LNCaP clone FGC (cell line): Measurements from ENCODE around the gene YPEL3.

Experiments used
- DNase-seq: peaks from one replicate; pipeline ENCODE4 v3.0.0-alpha.2; 2011; ENCODE audit warnings: low read depth
- H3K4me3 ChIP-seq: 2 replicates; pipeline ENCODE4 v1.5.1; 2011; ENCODE audit warnings: mild to moderate bottlenecking, low read depth, low read length, control low read depth
- TF ChIP-seq, protein P1 (sequence below): IDR thresholded peaks from 2 replicates; pipeline ENCODE4 v1.5.1; 2012; ENCODE audit warnings: mild to moderate bottlenecking; ENCODE audit not compliant: control insufficient read depth, insufficient read depth; ENCODE audit errors: extremely low read depth

YPEL3 gene

GRCh38 chr16:30077656-30078055 lies 18.4 kb downstream of the YPEL3 start:
- H3K4me3 ChIP-seq = no peak overlapping the region
- DNase-seq = no peak

DNA sequence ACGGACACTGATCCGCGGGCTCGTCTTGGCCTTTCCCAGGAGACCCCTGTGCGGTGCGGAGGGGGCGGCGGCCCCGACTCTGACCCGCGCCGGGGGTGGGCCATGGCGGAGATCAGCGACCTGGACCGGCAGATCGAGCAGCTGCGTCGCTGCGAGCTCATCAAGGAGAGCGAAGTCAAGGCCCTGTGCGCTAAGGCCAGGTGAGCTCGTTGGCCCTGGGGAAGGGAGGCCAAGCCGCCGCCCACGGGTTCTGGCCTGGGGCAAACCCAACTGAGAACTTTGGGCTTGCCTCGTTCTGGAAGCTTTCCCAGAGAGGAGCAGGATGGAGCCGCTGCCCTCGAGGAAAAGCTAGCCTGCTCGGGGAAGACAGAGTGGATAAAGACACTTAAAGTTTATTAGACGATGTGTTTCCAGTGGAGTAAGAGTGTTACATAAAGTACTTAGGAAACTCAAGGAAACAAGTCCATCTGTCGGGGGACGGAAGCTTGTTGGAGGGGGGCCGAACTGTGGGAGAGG lies 19.7 kb downstream of the YPEL3 start:
- TF ChIP-seq, protein P1, sequence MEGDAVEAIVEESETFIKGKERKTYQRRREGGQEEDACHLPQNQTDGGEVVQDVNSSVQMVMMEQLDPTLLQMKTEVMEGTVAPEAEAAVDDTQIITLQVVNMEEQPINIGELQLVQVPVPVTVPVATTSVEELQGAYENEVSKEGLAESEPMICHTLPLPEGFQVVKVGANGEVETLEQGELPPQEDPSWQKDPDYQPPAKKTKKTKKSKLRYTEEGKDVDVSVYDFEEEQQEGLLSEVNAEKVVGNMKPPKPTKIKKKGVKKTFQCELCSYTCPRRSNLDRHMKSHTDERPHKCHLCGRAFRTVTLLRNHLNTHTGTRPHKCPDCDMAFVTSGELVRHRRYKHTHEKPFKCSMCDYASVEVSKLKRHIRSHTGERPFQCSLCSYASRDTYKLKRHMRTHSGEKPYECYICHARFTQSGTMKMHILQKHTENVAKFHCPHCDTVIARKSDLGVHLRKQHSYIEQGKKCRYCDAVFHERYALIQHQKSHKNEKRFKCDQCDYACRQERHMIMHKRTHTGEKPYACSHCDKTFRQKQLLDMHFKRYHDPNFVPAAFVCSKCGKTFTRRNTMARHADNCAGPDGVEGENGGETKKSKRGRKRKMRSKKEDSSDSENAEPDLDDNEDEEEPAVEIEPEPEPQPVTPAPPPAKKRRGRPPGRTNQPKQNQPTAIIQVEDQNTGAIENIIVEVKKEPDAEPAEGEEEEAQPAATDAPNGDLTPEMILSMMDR = no peak
- no peak for DNase-seq
- peak overlapping the region; percentile 99 for H3K4me3 ChIP-seq

More at GRCh38 chr16:30077656-30078055, 18.4 kb downstream of the YPEL3 start:
- TF ChIP-seq, protein P1 = no peak

DNA sequence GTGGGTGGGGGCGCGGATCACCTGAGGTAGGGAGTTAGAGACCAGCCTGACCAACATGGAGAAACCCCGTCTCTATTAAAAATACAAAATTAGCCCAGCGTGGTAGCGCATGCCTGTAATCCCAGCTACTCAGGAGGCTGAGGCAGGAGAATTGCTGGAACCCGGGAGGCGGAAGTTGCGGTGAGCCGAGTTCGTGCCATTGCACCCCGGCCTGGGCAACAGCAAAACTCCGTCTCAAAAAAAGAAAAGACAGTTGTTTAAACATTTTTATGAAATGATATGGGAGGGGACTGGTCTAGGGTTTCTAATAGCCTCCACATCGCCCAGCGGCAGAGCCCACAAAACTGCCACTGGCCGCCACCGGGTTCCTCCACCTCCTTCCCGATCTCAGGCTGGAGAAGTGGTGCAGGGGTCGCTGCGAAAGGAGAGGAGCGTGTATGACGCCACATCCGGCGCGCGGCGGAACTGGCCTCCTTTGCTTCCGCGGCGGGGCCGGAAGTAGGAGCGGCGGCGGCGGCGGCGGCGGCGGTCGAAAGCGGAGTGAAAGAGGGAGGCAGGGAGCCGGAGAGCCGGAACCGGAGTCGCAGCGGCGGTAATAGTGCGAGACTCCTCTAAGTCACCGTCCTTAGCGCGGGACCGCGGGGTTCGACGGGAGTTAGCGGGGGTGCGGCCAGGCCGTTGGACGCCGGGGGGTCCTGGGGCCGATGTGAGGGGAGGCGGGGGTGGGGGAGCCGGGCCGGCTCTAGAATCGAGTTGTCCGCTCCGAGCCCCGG lies 20.3 kb downstream of the YPEL3 start, which contains the start of gene PPP4C:
Gene PPP4C (plus strand): TSS at position 492 of the 773 bp plus-strand sequence. CDS start 384 bp downstream, outside the sequence.
- TF ChIP-seq, protein P1 = peak; percentile 16; the same call in 1 of the 2 replicates
- no peak for DNase-seq
- peak within 1 kb of the TSS; percentile 99 for H3K4me3 ChIP-seq

- H3K4me3 ChIP-seq = no peak overlapping the region
- DNase-seq = no peak
- TF ChIP-seq, protein P1 = no peak
Measured at GRCh38 chr16:30070490-30070889, 25.5 kb downstream of the YPEL3 start.

GRCh38 chr16:30069611-30070462 lies 26.2 kb downstream of the YPEL3 start:
- H3K4me3 ChIP-seq = no peak overlapping the region
- no peak for DNase-seq
- TF ChIP-seq, protein P1 = no peak

DNA sequence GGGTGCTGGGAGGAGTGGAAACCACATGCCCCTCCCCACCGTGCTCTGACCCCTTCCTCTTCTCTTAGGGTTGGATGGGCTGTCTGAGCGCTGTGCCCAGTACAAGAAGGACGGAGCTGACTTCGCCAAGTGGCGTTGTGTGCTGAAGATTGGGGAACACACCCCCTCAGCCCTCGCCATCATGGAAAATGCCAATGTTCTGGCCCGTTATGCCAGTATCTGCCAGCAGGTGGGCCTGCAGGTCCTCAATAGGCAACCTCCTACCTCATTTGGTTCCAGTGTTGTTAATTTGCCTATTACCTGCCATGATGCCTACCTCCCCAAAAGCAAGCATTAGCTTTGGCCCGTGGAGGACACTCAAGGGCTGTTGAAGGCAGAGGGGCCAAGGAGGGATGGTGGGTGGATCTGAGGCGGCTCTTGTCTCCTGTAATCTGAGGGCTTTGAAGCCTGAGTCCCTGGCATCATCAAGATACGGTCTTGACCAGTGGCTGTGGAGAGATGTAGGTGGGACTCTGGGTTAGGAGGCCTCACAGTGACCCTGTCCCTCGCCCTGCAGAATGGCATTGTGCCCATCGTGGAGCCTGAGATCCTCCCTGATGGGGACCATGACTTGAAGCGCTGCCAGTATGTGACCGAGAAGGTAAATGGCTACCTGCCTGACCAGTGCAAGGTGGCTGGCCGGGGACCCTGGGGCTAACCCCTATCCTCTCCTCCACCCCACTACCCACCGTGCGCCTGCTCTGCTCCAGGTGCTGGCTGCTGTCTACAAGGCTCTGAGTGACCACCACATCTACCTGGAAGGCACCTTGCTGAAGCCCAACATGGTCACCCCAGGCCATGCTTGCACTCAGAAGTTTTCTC lies 27.0 kb downstream of the YPEL3 start:
- DNase-seq = no peak
- TF ChIP-seq, protein P1 = peak; percentile 53
- no peak overlapping the region for H3K4me3 ChIP-seq
